ENCODE results near the gene TNNT1.
"Not testable (repeated sequence)": the region's sequence is repeated elsewhere in the genome, so short reads cannot be mapped to it uniquely, and the experiment has no call there.

The TNNT1 gene

DNA sequence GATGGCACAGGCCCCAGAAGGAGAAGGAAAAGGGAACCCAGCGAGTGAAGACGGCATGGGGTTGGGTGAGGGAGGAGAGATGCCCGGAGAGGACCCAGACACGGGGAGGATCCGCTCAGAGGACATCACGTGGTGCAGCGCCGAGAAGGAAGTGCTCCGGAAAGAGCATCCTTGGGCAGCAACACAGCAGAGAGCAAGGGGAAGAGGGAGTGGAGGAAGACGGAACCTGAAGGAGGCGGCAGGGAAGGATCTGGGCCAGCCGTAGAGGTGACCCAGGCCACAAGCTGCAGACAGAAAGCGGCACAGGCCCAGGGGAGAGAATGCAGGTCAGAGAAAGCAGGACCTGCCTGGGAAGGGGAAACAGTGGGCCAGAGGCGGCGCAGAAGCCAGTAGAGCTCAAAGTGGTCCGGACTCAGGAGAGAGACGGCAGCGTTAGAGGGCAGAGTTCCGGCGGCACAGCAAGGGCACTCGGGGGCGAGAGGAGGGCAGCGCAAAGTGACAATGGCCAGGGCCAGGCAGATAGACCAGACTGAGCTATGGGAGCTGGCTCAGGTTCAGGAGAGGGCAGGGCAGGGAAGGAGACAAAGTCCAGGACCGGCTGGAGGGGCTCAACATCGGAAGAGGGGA lies 32.7 kb downstream of the TNNT1 start:
- CTCF ChIA-PET, result interaction anchor here (0.9 to 2.0 kb wide), 2 partner anchors 28 to 235 kb away, joined by 3 to 7 read pairs; no protein-coding TSS in a partner anchor
- Mint-ChIP-seq H3K4me3 (peak overlapping the region; percentile 95), H3K27me3 (peaks cover 5% of the 10 kb centered on the region), H3K4me1 (peaks cover 55% of the 10 kb centered on the region), H3K27ac (peak overlapping the region; percentile 96), H3K9me3 (no peaks in the 10 kb centered on the region), H3K36me3 (peaks cover 14% of the 10 kb centered on the region)
- peak; percentile 78 for DNase-seq

DNA sequence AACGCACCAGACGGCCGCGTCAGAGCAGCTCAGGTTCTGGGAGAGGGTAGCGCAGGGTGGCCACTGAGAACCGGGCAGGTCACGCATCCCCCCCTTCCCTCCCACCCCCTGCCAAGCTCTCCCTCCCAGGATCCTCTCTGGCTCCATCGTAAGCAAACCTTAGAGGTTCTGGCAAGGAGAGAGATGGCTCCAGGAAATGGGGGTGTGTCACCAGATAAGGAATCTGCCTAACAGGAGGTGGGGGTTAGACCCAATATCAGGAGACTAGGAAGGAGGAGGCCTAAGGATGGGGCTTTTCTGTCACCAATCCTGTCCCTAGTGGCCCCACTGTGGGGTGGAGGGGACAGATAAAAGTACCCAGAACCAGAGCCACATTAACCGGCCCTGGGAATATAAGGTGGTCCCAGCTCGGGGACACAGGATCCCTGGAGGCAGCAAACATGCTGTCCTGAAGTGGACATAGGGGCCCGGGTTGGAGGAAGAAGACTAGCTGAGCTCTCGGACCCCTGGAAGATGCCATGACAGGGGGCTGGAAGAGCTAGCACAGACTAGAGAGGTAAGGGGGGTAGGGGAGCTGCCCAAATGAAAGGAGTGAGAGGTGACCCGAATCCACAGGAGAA lies 33.5 kb downstream of the TNNT1 start:
- DNase-seq, result no peak
- H3K9me3 Mint-ChIP-seq, result no peaks in the 10 kb centered on the region
- CTCF ChIA-PET, result interaction anchor here (2.0 kb wide), 1 partner anchor 27 kb away, joined by 7 read pairs; no protein-coding TSS in a partner anchor
- H3K27ac Mint-ChIP-seq, result peak overlapping the region; percentile 96
- peaks cover 50% of the 10 kb centered on the region for H3K4me1 Mint-ChIP-seq
- H3K36me3 Mint-ChIP-seq, result peaks cover 17% of the 10 kb centered on the region
- H3K27me3 Mint-ChIP-seq, result peaks cover 5% of the 10 kb centered on the region
- peak overlapping the region; percentile 95 for H3K4me3 Mint-ChIP-seq

DNA sequence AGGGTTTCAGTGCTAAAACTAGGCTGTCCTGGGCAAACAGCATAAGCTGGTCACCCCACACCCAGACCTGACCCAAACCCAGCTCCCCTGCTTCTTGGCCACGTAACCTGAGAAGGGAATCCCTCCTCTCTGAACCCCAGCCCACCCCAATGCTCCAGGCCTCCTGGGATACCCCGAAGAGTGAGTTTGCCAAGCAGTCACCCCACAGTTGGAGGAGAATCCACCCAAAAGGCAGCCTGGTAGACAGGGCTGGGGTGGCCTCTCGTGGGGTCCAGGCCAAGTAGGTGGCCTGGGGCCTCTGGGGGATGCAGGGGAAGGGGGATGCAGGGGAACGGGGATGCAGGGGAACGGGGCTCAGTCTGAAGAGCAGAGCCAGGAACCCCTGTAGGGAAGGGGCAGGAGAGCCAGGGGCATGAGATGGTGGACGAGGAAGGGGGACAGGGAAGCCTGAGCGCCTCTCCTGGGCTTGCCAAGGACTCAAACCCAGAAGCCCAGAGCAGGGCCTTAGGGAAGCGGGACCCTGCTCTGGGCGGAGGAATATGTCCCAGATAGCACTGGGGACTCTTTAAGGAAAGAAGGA lies 34.4 kb downstream of the TNNT1 start:
- H3K4me3 Mint-ChIP-seq, result peak overlapping the region; percentile 95
- H3K36me3 Mint-ChIP-seq, result peaks cover 20% of the 10 kb centered on the region
- no peak overlapping the region for H3K27ac Mint-ChIP-seq
- no peaks in the 10 kb centered on the region for H3K9me3 Mint-ChIP-seq
- CTCF ChIA-PET, result no interaction called here
- H3K27me3 Mint-ChIP-seq, result peaks cover 5% of the 10 kb centered on the region
- no peak for DNase-seq
- peaks cover 44% of the 10 kb centered on the region for H3K4me1 Mint-ChIP-seq

DNA sequence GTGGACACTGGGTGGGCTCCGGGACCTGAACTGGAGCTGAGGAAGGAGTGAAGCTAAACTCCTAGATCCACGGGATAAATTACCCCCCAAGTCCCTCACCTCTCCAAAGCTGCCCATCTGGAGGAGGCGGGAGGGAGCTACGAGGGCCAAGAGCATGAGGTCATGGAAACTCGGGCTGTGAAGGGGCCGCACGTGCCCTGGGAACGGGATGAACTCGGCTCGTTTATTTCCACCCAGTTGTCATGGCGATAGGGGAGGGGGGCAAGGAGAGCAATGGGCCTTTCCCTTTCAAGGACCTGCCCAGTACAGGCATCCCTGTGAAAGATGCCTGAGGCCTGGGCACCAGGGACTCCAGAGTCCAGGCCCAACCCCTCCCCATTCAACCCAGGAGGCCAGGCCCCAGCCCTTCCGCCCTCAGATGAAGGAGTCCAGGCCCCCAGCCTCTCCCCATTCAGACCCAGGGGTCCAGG lies 35.4 kb downstream of the TNNT1 start:
- Mint-ChIP-seq H3K9me3 (no peaks in the 10 kb centered on the region), H3K36me3 (peaks cover 27% of the 10 kb centered on the region), H3K27ac (no peak overlapping the region), H3K4me1 (peaks cover 35% of the 10 kb centered on the region), H3K4me3 (no peak overlapping the region), H3K27me3 (peaks cover 5% of the 10 kb centered on the region)
- DNase-seq, result no peak
- CTCF ChIA-PET, result interaction anchor here (0.6 to 1.0 kb wide), 2 partner anchors 25 to 54 kb away, joined by 3 read pairs; no protein-coding TSS in a partner anchor

DNA sequence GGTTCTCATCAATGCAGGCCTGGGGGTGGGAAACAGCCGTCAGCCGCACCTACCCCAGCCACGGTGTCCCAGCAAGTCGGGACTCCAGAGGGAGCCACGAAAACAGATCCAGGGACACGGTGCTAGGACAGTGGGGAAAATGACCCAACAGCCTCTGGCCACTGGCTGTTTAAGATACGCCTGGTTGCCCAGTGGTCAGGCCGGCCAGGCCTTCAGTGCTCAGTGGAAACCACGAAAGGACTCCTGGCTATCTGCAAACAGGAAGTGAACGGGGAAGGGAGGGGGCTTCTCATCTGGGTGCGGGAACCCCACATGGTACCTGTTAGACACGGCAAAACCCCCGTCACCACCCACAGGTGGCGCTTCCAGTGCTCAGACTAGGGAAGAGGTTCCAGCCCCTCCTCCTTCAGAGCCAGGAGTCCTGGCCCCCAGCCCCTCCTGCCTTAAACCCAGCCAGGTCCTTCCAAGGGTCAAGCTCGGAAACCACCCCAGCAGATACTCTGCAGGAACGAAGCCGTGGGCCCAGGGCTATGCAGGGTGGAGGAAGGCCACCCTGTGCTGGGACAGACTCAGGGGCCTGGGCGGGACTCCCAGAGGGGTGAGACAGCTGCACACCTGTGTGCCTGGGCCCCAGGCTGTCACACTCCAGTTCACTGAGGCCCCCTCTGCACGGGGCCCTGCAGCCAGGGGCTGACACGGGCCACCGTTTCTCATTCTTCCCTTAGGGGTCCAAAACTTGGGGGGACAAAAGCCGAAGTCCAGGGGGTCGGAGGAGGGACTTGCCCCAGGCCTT lies 36.0 kb downstream of the TNNT1 start:
- Mint-ChIP-seq H3K9me3 (no peaks in the 10 kb centered on the region), H3K36me3 (peaks cover 31% of the 10 kb centered on the region), H3K4me1 (peaks cover 30% of the 10 kb centered on the region), H3K27me3 (peaks cover 5% of the 10 kb centered on the region), H3K27ac (peak overlapping the region; percentile 37), H3K4me3 (no peak overlapping the region)
- CTCF ChIA-PET, result interaction anchor here (0.6 to 1.0 kb wide), 2 partner anchors 25 to 55 kb away, joined by 3 read pairs; no protein-coding TSS in a partner anchor
- DNase-seq, result no peak

DNA sequence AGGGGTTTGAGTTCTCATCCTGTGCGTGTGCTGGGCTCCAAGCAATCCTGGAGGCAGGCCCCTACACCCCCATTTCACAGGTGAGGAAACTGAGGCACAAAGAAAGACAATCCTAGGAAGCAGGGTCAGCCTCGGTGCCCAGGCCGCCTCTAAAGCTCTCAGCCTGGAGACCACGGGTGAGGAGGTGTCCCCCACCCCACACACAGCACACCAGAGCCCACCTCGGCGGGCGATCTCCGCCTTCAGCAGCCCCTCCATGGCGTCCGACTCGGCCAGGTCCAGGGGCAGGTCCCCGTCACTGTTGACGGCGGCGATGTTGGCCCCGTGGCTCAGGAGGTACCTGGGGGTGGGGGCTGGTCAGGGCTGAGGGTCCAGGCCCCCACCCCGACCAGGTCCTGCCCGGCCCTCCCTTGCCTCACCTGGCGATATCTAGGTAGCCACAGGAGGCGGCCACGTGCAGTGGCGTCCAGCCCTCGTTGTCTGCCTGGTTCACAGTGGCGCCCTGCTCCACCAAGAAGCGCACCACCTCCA lies 36.7 kb downstream of the TNNT1 start:
- H3K27ac Mint-ChIP-seq, result no peak overlapping the region
- H3K4me1 Mint-ChIP-seq, result peaks cover 26% of the 10 kb centered on the region
- no peak for DNase-seq
- CTCF ChIA-PET, result no interaction called here
- peaks cover 34% of the 10 kb centered on the region for H3K36me3 Mint-ChIP-seq
- no peaks in the 10 kb centered on the region for H3K9me3 Mint-ChIP-seq
- H3K27me3 Mint-ChIP-seq, result no peaks in the 10 kb centered on the region
- no peak overlapping the region for H3K4me3 Mint-ChIP-seq

DNA sequence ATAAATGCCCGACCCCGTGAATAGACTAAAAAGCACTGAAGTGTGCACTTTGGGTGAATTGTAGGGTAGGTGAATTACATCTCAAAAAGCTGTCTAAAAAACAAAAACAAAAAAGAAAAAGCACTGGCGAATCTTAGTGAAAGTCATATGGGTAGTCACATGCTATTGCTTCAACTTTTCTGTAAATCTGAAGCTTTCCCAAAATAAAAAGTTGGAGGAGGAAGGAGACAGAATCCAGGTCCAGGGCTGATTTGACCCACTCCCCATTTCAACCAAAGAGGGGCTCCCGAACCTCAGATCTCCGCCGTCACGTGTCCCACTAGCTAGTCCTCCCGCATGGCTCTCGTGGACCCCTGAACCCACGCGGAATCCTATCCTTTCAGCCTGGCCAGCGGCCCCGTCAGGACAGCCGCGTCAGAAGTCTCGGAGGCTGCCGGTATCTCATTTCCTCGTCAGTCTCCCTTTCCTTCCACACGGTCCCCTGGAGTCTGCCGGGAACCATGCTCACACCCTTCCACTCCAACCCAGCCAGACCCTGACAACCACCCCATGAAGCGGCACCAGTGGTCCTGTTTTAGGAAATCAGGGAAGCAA lies 37.7 kb downstream of the TNNT1 start:
- Mint-ChIP-seq H3K36me3 (peaks cover 35% of the 10 kb centered on the region), H3K4me3 (no peak overlapping the region), H3K4me1 (peaks cover 25% of the 10 kb centered on the region), H3K27ac (no peak overlapping the region), H3K27me3 (no peaks in the 10 kb centered on the region), H3K9me3 (no peaks in the 10 kb centered on the region)
- CTCF ChIA-PET, result interaction anchor here (0.6 kb wide), 1 partner anchor 23 kb away, joined by 3 read pairs; no protein-coding TSS in a partner anchor
- DNase-seq, result no peak

DNA sequence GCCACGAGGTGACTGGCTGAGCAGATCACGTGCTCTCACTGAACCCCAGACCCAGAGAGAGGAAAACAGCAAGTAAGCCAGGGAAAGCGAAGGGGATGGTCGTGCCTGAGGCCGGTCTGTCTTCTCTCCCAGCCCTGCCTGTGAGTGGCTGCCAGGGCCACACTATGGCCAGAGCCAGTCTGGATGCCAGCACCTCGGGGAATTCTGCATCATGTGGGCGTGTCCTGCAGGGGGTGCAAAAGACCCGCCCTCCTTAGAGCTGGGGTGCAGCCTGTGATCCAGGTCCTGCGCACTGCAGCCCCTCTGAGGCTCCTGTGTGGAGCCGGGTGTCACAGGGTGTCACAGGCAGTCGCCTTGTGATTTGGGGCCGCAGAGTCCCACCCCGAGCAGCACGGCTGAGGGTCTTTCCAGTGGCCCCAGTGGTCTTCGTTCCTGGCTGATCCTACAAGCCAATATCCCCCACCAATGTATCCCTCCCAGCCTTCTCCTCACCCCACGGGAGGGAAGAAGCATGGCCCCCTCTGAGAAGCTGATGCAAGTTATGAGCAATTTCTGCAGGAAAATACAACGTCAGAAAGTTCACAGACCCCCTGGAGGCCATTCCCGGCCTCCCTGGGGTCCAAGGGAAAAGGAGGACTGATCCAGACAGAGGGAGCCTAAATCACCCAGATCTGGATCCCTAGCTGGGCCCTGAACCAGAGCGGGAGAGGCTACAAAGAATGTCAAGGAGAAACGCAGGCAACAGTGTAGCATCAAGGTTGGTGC lies 39.3 kb downstream of the TNNT1 start:
- Mint-ChIP-seq H3K36me3 (peaks cover 34% of the 10 kb centered on the region), H3K9me3 (no peaks in the 10 kb centered on the region), H3K4me1 (peaks cover 9% of the 10 kb centered on the region), H3K27ac (no peak overlapping the region), H3K27me3 (no peaks in the 10 kb centered on the region), H3K4me3 (no peak overlapping the region)
- CTCF ChIA-PET, result no interaction called here
- no peak for DNase-seq

DNA sequence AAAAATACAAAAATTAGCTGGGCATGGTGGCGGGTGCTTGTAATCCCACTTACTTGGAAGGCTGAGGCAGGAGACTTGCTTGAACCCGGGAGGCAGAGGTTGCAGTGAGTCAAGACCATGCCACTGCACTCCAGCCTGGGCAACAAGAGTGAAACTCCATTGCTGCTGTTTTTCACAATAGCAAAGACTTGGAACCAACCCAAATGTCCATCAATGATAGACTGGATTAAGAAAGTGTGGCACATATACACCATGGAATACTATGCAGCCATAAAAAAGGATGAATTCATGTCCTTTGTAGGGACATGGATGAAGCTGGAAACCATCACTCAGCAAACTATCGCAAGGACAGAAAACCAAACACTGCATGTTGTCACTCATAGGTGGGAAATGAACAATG lies 41.8 kb downstream of the TNNT1 start:
- not testable (repeated sequence) for H3K4me3 Mint-ChIP-seq, H3K4me1 Mint-ChIP-seq, H3K9me3 Mint-ChIP-seq, H3K27ac Mint-ChIP-seq, H3K27me3 Mint-ChIP-seq, DNase-seq
- CTCF ChIA-PET, result interaction anchor here (0.6 to 2.0 kb wide), 2 partner anchors 18 to 511 kb away, joined by 3 to 8 read pairs; no protein-coding TSS in a partner anchor
- peaks cover 47% of the 10 kb centered on the region for H3K36me3 Mint-ChIP-seq

DNA sequence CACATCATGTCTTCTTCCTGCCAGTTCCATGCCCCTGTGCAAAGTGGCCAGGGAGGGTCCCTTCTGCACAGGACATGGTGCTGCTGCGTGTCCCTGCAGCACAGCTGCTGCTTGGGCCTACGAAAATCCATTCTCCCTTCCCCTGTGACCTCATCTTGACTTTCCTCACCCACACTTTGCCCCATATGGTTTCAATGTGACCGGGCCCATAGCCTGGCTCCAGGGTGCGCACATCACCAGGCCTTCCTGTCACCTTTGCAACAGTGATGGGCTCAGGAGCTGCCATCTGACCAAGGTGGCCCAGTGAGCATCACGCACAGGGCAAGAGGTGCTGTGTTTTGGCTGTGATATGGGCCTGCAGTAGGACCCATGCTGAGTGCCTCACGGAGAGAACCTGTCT lies 42.4 kb downstream of the TNNT1 start:
- CTCF ChIA-PET, result interaction anchor here (0.6 to 2.0 kb wide), 2 partner anchors 18 to 35 kb away, joined by 3 to 8 read pairs; no protein-coding TSS in a partner anchor
- H3K4me3 Mint-ChIP-seq, result no peak overlapping the region

DNA sequence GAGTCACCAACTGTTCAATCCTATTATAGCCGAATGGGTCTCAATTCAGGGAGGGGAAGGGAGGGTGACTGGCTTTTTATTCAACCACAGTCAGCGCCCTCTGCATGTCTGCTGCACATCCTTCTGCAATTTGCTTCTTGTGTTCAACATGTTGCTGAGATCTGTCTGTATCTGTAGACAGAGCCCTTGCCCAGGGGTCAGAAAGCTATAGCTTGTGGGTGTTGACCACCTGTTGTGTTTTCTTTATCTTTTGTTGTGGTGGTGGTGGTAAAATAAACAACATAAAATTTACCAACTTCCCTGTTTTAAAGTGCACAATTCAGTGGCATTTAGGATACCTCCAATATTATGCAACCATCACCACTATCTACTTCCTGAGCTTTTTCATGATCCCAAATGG lies 43.8 kb downstream of the TNNT1 start:
- CTCF ChIA-PET, result no interaction called here
- H3K36me3 Mint-ChIP-seq, result peaks cover 50% of the 10 kb centered on the region
- no peak overlapping the region for H3K4me3 Mint-ChIP-seq
- H3K4me1 Mint-ChIP-seq, result no peaks in the 10 kb centered on the region
- peaks cover 3% of the 10 kb centered on the region for H3K9me3 Mint-ChIP-seq
- H3K27ac Mint-ChIP-seq, result no peak overlapping the region
- DNase-seq, result no peak
- H3K27me3 Mint-ChIP-seq, result no peaks in the 10 kb centered on the region

More for the DNA sequence above, 42.4 kb downstream of the TNNT1 start:
- H3K4me1 Mint-ChIP-seq, result no peaks in the 10 kb centered on the region
- peaks cover 3% of the 10 kb centered on the region for H3K9me3 Mint-ChIP-seq
- peaks cover 51% of the 10 kb centered on the region for H3K36me3 Mint-ChIP-seq
- no peaks in the 10 kb centered on the region for H3K27me3 Mint-ChIP-seq
- DNase-seq, result no peak
- H3K27ac Mint-ChIP-seq, result no peak overlapping the region

DNA sequence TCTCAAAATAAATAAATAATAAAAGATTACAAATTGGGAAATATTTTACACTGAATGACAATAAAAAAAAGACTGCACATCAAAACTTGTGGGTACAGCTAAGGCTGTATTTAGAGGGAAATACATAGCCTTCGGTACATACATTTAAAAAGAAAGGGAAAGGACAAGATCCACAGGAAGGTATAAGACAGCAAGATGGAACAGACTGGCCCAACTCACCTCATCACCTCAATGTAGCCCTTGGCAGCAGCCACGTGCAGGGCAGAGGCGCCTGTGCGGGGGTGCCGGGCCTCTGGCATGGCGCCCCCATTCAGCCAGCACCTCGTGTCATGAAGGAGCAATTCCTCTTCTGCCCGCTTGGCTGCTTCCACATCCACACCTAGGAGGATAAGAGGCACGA lies 45.8 kb downstream of the TNNT1 start:
- CTCF ChIA-PET, result no interaction called here

DNA sequence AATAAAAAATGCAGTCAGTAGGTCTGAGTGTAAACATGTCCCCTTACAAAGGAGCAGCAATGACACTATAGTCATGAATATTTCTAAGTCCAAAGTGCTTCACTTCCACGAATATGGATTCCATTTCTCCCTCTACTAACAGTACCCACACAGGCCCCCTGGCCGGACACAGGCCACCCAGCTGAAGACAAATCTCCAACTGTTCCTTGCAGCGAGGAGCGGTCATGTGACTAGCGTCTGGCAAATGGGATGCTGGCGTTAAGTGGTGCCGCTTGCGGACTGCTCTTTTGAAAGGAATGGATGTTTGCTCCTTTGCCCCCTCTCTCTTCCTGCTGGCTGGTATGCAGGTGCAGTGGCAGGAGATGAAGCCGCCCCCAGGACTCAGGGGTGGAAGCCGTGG lies 47.7 kb downstream of the TNNT1 start:
- Mint-ChIP-seq H3K27me3 (no peaks in the 10 kb centered on the region), H3K27ac (no peak overlapping the region), H3K4me3 (no peak overlapping the region), H3K36me3 (peaks cover 30% of the 10 kb centered on the region), H3K9me3 (peaks cover 3% of the 10 kb centered on the region), H3K4me1 (no peaks in the 10 kb centered on the region)
- DNase-seq, result no peak
- CTCF ChIA-PET, result interaction anchor here (0.5 to 1.1 kb wide), 2 partner anchors 13 to 39 kb away, joined by 3 to 4 read pairs; no protein-coding TSS in a partner anchor

More for the DNA sequence above, 45.8 kb downstream of the TNNT1 start:
- no peaks in the 10 kb centered on the region for H3K27me3 Mint-ChIP-seq
- H3K36me3 Mint-ChIP-seq, result peaks cover 40% of the 10 kb centered on the region
- no peak overlapping the region for H3K27ac Mint-ChIP-seq
- H3K9me3 Mint-ChIP-seq, result peaks cover 3% of the 10 kb centered on the region
- H3K4me1 Mint-ChIP-seq, result no peaks in the 10 kb centered on the region
- H3K4me3 Mint-ChIP-seq, result no peak overlapping the region
- no peak for DNase-seq

Measured in activated naive CD4-positive, alpha-beta T cell treated with anti-CD3 and anti-CD28 coated beads, Interleukin-2, amount 10 ng/mL, durations not matched to agents 7 days and 5 days (primary cell).